Spleen (tissue), 7 donors: ENCODE data around the gene STARD13.

Experiments
- CTCF ChIP-seq, 11 experiments: fragments of 200-600 bp in 7 of 11; fragments of 450-650 bp in 4 of 11; sonication (generic) in 4 of 11; IDR thresholded peaks in 8 of 11; conservative IDR thresholded peaks in 3 of 11; 1 replicate in 7 of 11; 2 replicates in 4 of 11; pipeline versions ENCODE4 v1.4.0 to v1.8.0; 2016 to 2021; ENCODE audit warnings: antibody characterized with exemption in 11 of 11, inconsistent platforms in 4 of 11, mild to moderate bottlenecking in 1 of 11
- POLR2A ChIP-seq, 3 donors: fragments of 450-650 bp; IDR thresholded peaks; one replicate each; pipeline ENCODE4 v1.5.1; 2017; ENCODE audit warnings: antibody characterized with exemption in 3 of 3, mild to moderate bottlenecking in 1 of 3
- donor health status: DM: no; HTN: no; CAD: no; lungs with moderate emphysema.
- donor health status: DM: no; HTN: no; CAD: no.
- donor health status: DM: no; HTN: no; CAD: no.

GRCh38 chr13:33319859-33320258, 34.3 kb upstream of the STARD13 start:
- TF ChIP-seq CTCF (IDR thresholded peaks at IDR 0.05 in 8 of 11, conservative IDR thresholded peaks at IDR 0.05 in 3 of 11) = no peak
- TF ChIP-seq POLR2A (IDR thresholded peaks at IDR 0.05) = no peak
